NCI-H748 (cell line): ENCODE measurements around the gene SRSF7.
"Not testable (repeated sequence)": the region's sequence is repeated elsewhere in the genome, so short reads cannot be mapped to it uniquely, and the experiment has no call there.

Experiments used
- DNase-seq: peaks from one replicate; lab custom pipeline; 2025; ENCODE audit not compliant: unreplicated experiment; lab: John Stamatoyannopoulos, UW

SRSF7 gene

DNA sequence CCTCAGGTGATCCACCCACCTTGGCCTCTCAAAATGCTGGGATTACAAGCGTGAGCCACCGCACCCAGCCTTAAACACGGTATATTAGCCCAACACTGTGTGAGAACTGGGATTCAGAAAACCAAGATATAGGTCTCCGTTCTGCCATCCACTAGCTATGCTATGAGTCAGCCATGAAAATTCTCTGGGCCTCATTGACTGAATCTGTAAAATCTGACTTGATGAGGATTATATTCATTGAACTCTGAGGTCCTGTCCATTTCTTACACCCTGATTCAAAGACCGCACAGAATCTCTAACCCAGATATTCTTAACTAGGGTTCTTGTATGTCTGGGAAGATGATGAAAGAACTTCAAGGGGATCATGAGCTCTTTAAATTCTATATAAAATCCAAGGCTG, 47.8 kb downstream of the SRSF7 start:
- DNase-seq, result not testable (repeated sequence)

DNA sequence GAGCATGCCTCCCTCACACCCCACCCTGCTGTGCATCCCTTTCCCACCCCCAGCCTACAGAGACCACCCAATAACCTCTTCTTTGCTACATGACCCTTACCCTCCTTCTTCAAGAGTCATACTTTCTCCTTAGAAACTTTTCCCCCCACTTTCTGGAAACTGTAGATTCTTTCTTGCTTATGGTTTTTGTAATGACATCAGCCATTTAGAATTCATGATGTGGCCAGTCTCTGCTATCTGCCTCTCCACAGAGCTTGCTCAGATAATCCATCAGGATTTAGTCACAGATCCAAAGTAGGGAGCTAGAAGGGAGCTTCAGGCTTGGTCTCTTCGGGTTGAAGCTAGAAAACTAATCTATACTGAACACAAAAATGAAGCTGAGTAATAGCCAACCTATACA, 48.7 kb downstream of the SRSF7 start:
- DNase-seq, result no peak

DNA sequence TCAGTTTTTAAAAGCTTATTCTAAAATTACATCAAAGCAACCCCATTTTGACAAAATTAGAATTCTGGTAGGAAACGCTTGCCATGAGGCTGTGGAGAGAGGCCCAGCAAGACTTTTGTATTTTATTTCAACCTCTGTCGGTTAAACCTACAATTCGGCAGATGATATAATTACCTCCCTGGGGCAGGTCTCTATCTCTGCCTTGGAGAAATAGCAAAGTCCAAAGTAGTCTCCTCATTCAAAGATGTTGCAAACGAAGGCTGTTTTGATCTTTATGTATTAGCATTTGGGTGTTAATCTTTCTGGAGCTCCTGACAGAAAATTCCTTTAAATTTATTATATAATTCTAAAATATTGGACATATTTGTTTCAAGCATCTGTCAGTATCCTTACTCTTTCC, 49.6 kb downstream of the SRSF7 start:
- no peak for DNase-seq

DNA sequence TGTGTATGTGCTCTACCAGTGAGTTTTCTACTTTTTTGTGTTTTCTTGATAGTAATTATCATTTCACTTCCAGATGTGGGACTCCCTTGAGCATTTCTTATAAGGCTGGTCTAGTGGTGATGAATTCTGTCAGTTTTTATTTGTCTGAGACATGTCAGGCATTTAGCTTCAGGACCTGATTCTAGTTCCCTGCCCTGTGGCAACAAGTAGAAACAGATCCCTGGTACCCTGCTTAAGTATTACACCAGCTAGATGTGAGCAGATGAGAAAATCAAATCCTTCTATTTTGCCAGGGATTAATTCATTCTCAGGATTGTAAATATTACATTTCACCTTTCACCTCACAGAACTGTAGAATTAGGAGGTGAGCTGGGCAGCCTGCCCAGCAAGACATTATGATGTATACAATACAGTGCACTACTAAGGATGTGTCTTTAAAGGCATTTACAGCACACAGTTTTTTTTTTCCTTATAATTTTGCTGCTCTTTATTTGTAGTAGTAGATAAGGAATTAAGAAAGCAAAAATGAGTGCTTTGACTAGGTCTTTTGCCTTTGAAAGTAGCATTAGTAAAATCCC, 50.2 kb downstream of the SRSF7 start:
- DNase-seq, result no peak

DNA sequence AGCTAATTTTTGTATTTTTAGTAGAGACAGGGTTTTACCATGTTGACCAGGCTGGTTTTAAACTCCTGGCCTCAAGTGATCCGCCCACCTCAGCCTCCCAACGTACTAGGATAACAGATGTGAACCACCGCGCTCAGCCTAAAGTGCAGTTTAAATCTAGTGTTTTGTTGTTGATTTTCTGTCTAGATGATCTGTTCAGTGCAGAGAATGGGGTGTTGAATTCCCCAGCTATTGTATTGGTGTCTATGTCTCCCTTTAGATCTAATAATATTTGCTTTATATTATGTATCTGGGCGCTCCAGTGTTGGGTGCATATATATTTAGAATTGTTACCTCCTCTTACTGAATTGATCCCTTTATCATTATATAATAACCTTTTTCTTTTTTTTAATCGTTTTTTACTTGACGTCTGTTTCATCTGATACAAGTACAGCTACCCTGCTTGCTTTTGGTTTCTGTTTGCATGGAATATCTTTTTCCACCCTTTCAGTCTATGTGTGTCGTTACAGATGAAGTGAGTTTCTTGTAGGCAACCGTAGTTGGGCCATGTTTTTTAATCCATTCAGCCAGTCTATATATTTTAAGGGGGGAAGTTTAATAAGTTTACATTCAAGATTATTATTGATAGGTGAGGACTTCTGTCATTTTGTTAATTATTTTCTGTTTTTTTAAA, 50.9 kb downstream of the SRSF7 start:
- DNase-seq, result no peak

DNA sequence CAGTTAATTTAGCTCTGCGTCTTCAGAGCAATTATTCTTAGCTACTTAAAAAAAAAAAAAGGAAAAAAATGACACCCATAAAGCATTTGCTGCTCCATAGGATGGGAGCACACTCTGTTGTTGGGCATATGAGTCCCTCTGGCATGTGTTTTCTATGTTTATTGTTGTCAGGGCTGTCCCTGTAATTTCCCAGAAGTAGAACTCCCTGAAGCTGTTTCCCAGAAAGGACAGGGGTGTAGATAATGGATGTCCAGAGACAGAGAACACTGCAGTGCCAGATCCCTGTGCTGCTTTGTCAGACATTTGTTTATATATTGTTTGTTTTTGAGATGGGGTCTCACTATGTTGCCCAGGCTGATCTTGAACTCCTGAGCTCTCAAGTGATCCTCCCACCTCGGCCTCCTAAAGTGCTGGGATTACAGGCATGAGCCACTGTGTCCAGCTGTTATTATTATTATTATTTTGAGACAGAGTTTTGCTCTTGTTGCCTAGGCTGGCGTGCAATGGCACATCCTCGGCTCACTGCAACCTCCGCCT, 52.6 kb downstream of the SRSF7 start:
- DNase-seq, result no peak

DNA sequence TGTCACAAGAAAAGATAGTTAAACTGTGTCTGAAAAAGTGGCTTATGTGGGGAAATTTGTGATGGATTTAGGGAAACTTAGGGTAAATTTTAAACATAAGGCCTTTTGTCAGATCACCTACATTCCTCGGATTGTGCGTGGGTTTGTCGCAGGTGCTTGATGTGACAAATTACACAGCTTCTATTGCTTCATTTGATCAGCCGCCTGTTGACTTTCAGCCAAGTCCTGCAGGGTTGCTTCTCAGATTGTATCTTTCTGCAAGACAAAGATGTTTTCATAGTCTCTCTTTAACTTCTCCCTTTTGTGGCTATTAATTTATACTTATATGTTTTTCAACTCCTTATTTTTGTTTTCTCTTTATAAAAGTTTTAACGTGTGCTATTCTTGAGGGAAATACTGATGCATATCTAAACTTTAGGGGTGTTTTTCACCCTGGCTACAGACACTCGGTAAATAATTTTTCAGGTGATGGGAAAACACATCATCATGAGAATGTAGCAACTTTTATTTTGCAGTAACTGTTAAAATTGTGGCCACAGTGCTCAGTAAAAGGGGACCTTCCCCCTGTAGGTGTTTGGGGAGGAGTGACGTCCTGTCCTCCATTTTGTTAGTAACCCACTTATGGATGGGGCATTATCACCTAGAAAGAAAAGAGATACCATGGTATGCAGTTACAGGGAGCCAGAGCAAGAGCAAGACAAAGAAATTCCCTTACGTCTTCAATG, 53.9 kb downstream of the SRSF7 start:
- no peak for DNase-seq
